ENCODE measurements around the gene CARD18. TPM values are rescaled to one million over a fixed set of nuclear protein-coding genes. Genes with fewer than 3 reads are reported as not detected.

Gene CARD18
- total RNA-seq, 1 experiment from 2014 or later, result 8.1 TPM

Other genes with a start within 250 kb of the CARD18 start
- gene CASP12, start 241.3 kb downstream of the CARD18 start, total RNA-seq (2021; ENCODE audit: unreplicated experiment), result not detected
- gene CASP4, start 171.2 kb downstream of the CARD18 start, total RNA-seq (2021; ENCODE audit: unreplicated experiment), result 25.8 TPM
- gene CASP5, start 116.6 kb downstream of the CARD18 start, total RNA-seq (2021; ENCODE audit: unreplicated experiment), result not detected
- 2.1 TPM for gene CASP1, start 104.6 kb downstream of the CARD18 start, total RNA-seq (2021; ENCODE audit: unreplicated experiment)
- not detected for gene CARD16, start 94.4 kb downstream of the CARD18 start, total RNA-seq (2021; ENCODE audit: unreplicated experiment)

Data from Panc1 (cell line).